CD1c-positive myeloid dendritic cell (primary cell): ENCODE measurements around the gene IL4I1.

Experiments
- DNase-seq: peaks from one replicate; pipeline ENCODE4 v3.0.0-alpha.2; 2016; ENCODE audit errors: extremely low spot score

The IL4I1 gene

DNA sequence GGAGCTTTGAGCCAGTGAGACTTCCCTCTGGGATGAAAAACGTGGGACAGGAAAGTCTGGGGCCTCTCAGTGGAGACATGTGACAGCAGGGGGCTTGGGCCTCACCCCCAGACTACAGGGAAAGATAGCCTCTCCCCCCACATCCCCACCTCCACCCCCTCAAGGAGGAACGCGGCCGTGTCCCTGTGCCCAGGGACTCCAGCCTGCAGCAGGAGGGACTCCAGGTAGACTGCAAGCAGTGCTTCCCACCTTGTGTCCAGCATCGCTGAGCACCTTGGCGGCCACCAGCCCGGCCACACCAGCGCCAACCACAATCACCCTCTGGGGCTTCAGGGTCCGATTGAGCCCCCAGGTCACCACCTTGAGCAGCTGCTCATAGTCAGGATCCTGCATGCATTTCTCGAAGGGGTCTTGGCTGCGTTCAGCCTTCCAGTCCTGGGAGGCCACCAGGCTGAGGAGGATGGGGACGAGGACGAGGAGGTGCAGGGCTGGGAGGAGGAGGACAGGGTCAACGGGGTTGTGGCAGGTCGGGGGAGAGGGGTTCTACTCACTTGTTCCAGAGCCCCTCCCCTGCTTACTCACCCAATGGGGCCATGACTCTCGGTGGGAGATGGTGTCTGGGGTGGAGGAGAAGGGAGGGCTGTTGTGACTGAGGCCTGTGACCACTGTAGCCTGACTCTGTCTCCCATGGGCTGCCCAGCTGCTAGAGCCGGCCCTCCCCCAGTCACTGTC lies 955 bp downstream of the IL4I1 start:
- DNase-seq, result no peak

DNA sequence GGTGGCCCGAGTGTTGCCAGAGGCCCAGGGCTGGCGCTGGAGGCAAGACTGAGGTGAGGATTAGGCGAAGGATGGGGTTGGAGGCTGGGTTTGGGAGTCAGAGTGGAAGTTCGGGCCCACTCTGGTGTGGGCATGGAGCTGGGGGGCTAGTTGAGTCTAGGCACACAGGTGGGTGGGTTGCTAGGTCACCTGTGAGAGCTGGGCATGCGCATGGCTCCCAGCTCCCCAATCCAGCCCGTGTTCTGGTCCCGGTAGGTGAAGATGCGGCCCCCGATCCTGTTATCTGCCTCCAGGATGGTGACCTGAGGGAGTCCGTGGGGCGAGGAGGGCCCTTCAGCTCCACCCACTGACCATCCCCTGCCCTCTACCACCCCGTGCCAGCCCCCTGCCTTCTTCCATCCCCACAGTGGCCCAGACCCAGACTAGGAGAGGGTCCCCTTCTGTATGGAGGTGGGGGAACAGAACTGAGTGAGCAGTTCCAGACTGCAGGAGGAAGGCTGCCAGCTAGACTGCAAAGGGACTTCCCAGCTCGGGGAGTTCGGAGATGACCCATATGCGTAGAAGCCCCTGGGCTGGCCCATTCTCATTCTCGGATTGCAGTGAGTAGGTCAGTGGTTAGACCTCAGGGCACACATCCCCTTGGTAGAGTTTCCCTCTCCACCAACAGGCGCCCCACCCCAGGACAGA lies 1.7 kb downstream of the IL4I1 start:
- DNase-seq, result peak; percentile 73

DNA sequence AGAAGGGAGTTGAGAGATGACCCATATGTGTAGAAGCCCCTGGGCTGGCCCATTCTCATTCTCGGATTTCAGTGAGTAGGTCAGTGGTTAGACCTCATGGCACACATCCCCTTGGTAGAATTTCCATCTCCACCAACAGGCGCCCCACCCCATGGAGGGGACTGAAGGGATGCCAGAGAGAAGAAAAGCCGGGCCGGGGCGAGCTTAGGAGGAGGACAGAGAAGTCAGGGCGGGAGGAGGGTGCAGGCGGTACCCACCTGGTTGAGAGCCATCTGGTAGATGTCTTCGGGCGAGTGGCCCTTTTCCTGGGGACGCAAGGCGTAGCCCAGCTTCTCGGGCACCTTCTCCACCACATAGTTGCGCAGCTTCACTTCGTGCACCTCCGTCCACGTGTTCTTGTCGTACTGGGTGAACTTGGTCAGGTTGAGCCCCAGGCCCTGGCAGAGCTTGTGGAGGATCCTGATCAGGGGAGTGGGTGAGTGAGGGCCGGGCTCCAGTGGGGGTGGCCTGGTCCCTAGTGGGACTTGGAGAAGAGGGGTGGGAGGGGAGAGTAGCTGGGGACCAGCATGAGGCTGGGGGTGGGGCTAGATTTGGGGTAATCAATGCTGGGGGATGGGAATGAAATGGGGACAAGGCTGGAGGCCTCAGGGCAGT lies 2.5 kb downstream of the IL4I1 start:
- DNase-seq, result no peak

- no peak for DNase-seq
Measured at GRCh38 chr19:49892716-49893115, 4.0 kb downstream of the IL4I1 start.

DNA sequence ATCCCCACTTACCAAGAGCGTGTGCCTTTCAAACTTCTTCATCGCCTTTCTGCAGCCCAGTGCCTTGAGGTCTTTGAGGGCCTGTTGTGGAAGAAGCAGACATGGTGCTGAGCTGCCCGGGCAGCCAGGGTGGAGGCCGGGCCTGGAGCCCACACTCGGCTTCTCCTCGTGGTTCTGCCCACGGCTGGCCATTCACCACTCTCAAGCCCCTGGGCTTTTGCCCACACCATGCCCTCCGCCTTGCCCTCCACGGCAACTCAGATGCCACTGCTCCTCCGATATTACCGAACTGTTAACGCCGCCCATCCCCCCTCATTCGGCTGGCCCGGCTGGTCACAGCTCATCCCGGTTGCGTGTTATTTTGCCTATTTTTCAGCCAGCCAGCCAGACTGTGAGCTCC lies 5.3 kb downstream of the IL4I1 start:
- DNase-seq, result no peak

- DNase-seq, result peak; percentile 33
Measured at GRCh38 chr19:49890349-49891311, 6.1 kb downstream of the IL4I1 start.

GRCh38 chr19:49889687-49890348 lies 6.9 kb downstream of the IL4I1 start:
- DNase-seq, result peak; percentile 90

DNA sequence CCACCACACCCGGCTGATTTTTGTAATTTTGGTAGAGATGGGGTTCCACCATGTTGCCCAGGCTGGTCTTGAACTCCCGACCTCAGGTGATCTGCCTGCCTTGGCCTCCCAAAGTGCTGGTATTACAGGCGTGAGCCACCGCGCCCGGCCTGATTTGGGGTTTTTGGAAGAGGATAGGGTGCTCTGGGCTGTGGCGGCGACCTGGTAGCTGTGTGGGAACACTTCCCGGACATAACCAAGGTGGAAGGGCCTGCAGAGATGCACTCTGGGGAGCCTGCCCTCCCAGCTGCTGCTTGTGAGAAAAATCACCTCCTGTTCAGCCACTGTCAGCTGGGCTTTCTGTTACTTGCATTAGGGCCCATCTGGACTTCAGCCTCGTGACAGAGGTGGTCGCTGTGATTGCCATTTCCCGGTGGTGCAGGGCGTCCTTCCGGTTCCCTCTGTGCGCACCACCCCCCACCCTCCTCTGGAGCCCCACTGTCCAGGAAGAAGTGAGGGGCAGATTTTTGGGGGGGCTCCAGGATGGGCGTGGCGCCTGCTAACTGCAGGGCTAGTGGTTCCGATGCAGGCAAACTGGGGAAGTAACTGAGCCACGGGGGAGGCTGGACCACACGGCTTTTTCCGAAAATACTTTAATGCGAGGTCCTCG lies 7.5 kb downstream of the IL4I1 start:
- no peak for DNase-seq

GRCh38 chr19:49888510-49888824 lies 8.2 kb downstream of the IL4I1 start:
- no peak for DNase-seq

DNA sequence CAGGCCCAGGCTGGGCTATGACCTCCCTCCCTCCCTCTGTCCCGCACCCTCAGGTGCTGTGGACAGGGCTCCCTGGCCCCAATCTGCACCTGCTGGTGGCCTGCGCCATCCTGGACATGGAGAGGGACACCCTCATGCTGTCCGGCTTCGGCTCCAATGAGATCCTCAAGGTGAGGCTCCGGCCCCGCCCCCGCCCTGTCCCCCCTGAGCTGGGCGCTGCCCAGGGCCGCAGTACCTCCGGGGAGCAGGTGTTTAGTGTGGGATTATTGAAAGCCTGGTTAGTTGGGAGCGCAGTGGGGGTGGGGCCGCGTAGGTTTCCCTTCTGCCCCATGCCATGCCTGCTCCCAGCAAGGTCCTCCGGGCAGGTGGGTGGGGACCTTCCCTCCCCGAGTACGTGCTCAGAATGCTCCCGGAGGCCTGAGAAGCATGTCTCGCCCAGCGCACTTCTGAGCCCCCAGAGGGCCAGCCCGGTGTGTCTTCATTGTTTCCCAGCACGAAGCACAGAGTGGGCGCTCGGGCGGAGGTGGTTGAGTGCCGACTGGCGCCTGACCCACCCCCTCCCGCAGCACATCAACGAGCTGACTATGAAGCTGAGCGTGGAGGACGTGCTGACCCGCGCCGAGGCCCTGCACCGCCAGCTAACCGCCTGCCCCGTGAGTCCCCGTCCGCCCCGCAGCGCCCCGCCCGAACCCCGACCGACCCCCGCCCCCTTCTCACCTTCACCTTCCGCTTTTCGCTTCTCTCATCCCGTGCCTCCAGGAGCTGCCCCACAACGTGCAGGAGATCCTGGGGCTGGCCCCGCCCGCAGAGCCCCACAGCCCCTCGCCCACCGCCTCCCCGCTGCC lies 8.8 kb downstream of the IL4I1 start:
- DNase-seq, result no peak

DNA sequence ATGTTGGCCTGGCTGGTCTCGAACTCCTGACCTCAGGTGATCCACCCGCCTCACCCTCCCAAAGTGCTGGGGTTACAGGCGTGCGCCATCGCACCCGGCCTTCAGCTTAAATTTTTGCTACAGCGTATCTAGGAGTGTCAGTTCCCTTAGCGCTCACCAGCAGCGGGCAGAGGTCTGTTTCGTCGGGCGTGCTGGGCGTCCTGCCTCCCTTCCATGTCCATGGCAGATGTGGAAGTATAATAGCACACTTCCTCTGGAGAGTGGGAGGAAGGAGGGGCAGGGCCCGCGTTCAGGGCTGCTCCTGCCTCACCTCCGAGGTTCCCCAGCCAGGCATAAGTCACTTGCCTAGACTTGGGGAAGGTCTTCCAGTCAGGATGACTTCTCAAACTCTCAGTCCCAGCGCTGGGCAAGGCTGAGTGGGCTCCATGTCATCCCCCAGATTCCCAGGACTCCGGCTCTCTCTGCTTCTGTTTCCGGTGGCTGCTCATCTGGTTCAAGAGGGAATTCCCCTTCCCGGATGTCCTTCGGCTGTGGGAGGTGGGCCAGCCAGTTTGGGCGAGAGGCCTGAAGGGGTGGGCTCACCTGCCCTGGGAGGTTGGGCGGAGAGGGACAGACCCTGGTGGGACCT lies 9.5 kb downstream of the IL4I1 start:
- peak; percentile 55 for DNase-seq

GRCh38 chr19:49884760-49885159 lies 11.9 kb downstream of the IL4I1 start:
- DNase-seq, result no peak

- DNase-seq, result no peak
Measured at GRCh38 chr19:49884109-49884508, 12.6 kb downstream of the IL4I1 start.

DNA sequence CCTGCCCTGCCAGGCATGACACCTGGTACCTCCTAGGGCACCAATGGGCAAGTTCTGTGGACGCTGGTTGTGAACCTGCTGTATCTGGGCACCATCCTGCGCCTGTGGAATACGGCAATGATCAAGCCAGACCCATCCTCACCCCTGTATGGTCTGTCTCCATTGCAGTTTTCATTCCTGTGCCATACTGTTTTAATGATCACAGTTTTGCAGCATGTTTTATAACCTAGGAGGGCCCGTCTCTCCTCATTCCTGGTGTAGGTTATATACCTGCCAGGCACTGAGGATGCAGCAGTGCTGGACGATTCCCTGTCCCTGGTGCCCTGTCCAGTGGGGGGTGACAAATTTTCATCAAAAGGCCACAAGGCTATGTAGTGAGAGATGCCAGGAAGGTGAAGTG lies 13.6 kb downstream of the IL4I1 start:
- no peak for DNase-seq

DNA sequence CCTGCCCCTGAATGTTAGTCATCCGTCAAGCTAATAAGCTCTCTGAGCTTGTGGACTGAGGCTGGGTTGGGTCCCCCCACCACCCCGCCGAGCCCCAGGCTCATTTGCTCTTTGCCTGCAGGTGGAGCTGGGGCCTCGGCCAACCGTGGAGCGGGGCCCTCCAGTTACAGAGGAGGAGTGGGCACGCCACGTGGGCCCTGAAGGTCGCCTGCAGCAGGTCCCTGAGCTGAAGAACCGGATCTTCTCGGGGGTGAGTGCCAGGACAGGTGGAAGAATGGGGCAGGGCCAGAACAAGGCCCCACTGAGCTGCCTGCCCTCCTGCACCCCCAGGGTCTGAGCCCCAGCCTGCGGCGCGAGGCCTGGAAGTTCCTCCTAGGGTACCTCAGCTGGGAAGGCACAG lies 14.0 kb downstream of the IL4I1 start:
- DNase-seq, result no peak

- no peak for DNase-seq
Measured at GRCh38 chr19:49881672-49882394, 14.9 kb downstream of the IL4I1 start.

DNA sequence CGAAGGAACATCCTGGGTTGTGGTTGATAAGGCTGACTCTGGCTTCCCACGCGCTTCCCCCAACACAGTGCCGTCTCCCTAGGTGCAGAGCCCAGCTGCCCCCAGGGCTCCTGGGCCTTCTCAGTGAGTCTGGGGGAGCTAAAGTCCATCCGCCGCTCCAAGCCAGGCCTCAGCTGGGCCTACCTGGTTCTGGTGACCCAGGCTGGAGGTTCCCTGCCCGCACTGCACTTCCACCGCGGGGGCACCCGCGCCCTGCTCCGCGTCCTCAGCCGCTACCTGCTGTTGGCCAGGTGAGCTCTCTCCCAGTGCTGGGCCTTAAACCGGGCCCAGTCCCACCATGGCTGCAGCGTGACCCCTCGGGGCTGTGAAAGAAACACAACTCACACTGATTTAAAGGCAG lies 15.5 kb downstream of the IL4I1 start:
- no peak for DNase-seq

GRCh38 chr19:49880162-49880869 lies 16.4 kb downstream of the IL4I1 start:
- no peak for DNase-seq
